ENCODE data around the gene CBX8.

Gene CBX8

DNA sequence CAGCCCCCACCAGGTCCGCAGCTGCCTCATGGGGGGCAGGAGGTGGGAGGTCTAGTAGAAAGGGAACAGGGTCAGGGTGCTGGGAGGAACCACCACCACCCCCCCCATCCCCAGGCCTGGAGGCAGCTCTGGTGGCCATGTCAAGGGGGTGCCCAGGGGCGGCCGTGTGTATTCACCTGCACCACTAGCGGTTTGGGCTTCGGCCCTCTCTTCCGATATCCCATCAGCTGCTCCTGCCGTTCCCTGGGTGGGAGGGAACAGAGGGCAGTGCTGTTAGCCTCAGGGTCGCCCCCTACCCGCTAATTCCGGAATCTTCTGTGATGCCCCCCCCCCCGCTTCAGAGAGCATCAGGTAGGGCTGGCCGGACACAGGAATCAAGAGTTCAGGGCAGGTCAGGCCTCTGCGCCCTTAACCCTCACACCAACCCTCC is 38.6 kb upstream of the CBX8 start:
- DNase-seq (ENCODE audit: low read depth in 2 of 2): no peak

DNA sequence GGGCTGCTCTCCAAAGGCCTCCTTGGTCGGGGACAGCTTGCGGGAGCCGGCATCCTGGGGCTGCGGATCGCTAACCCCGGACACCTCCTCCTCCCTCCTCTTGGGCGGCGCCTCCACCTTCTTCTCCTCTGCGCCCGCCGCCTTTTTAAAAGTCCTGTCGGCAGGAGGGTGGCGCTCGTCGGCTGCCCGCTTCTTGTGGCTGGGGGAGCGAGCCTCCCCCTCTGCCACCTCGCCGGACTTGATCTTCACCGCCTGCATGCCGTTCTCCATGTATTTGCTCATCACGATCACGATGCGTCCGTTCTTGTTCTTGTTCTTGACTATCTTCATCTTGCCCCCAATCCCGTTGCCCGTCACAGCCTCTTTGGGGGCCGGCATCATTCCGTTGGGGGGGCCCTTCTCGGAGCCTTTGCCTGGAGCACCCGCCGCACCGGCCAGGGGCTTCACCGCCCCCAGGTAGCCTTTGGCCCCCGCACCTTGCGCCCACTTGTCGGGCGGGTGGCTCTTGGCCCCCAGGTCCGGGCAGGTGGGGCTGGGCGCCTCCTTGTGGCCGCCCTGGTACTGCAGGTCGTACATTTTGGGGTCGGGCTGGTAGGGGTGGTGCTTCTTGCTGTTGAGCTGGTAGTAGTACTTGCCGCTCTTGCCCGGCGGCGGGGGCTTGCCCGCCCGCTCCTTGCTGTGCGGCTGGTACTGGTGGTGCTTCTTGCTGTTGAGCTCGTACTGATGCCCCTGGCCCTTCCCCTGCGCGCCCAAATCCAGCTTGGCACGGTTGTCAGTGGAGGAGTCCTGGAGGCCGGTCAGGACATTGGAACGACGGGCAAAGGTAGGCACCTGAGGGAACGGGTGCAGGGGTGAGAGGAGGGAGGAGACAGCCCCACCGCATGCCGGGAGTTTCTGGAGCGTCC is 37.9 kb upstream of the CBX8 start:
- no peak for DNase-seq (ENCODE audit: low read depth in 2 of 2)

DNA sequence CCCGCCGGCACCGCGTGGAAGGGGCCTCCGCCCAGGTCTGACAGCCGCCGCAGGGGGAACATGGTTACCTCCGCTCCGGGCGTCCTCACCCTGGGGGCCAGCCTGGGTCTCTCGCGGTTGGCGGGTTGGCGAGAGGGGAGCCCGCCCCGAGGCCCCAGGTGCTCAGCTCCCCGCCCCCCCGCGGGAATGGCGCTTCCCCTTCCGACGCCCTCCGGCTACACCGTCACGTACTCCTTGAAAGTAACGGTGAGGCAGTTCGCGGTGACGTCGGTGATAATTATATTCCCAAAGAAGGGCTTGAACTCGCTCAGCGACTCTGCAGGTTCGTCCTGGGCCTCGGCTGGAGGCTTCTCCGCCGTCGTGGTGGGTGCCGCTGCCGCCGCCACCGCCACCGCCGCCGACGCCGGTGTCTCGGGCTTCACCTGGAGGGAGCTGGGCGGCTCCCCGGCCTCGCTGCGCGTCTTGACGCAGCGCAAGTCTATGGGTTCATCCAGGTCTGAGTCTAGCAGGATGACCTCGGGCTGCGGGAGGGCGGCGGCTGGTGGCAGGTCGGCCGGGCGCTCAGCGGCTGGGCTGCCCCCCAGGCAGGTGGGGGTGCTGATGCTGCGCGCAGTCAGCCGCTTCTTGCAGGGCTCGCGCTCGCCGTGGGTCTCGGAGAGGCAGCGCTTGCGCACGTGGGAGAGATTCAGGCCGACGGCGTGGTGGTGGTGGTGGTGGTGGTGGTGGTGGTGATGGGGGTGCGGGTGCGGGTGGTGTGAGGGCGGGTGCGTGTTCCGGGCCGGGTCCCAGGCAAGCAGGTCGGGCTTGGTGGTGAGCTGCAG is 37.1 kb upstream of the CBX8 start:
- DNase-seq (ENCODE audit: low read depth in 2 of 2): no peak

DNA sequence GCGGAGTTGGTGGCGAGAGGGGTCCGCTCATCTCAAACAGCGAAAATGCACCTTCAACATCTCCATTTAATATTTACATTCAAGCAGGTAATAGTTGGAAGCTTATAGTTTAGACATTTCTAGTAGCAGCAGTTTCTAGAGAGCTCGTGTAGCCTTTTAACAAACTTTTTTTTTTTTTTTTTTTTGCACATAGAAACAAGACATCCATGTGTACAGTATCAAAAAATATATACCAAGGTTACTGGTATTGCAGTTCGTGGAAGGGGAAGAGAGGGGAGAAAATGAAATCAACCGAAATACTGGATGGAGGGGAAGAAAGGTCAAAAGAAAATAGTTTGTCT is 36.2 kb upstream of the CBX8 start:
- DNase-seq (ENCODE audit: low read depth in 2 of 2): no peak

DNA sequence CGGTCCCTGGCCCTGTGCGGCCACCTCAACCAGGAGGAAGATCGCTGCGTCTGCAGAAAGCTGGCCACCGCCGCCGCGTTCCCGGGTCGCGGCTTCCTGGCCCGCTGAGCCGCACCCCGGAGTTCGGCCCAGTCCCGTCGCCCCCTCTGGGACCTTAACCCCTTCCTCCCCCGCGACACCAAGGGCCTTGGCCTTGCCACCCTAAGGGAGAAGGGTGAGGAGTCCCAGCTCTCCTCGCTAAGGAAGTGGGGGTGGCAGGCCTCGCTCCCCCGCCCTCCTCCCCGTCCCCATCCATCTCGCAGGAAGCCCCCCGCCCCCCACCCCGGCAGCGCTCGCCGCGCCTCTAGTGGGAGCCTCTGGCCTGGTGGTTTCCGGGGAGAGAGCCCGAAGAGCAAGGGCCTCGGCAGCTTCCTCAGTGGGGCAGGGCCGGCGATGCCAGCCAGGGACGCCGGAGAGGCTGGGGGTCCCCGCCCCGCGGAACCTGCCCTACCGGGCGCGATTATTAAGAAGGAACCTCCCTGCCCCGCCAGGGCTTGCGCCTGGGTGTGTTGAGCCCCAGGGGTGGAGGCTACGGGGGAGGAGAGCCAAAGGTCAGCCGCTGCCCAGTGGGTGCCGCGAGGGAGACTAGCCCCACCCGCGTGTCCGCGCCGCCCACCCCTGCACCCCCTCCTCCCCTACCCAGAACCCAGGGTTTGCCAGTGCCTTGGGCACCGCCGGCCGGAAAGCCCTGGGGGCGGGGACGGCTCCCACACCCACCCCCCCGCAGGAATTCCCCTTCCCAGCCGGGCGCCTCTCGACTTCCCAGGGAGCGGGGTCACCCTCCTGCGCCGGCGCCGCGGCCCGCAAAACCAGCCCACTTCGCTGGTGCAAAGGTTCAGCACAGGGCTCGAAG is 35.6 kb upstream of the CBX8 start:
- no peak for DNase-seq (ENCODE audit: low read depth in 2 of 2)

DNA sequence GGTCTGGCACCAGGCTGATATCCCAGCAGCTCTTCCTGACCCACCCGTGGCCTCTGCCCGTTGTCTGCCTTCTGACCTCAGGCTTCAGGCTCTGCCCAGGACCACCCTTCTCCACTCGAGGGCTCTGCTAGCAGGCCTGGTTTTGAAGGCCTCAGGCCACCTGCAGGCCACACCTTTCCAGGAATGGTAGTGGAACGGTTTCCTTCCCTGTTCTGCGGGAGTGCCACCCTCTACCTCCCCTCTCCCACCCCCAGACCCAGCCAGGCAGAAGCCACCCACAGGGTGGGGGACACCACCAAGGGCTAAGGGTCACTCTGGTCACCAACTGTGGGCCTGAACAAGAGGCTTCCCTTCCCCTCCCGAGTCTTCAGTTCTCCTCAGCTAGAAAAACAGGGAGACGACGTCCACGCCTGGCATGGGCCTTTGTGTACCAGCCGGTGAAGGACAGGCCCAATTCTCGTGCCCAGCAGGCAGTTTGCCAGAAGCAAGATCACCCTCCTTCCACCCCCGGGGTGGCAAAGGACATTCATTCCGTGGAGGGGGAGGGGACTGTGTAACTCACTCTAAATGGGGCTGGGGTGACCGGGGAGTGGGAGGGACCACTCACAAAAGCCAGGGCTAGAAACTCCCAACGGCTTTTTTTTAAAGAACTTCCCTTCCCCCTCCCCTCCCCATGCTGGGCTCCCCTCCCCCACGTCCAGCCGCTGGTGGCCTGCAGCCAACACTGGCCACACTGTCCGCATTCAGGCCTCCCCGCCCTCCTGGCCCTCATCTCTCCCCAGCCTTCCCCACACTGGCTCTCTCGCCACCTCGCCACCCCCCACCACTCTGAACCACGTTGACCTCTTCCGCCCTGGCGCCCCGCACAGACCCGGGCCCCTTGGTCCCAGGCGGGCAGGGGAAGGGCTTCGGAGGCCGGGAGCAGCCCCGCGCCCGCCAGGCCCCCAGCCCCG is 34.7 kb upstream of the CBX8 start:
- no peak for DNase-seq (ENCODE audit: low read depth in 2 of 2)

DNA sequence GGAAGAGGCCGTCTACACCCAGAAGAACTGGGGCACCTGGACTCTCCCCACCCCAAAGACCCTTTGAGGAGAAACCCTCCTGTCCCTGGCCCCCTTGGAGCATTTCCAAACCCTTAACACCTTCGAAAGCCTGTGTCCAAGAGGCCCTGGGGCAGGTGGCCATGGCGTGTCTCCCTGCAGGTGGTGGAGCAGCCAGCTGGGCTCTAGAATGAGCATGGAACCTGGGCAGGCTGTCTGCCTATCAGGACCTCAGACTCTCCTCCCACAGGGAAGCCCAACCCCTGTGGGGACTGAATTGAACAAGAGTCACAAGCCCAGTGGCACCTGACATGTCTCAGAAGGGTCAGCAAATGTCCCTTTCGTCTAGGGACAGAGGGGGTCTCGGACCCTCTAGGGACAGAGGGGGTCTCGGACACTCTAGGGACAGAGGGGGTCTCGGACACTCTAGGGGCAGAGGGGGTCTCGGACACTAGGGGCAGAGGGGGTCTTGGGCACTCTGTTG is 33.9 kb upstream of the CBX8 start:
- DNase-seq (ENCODE audit: low read depth in 2 of 2): no peak

DNA sequence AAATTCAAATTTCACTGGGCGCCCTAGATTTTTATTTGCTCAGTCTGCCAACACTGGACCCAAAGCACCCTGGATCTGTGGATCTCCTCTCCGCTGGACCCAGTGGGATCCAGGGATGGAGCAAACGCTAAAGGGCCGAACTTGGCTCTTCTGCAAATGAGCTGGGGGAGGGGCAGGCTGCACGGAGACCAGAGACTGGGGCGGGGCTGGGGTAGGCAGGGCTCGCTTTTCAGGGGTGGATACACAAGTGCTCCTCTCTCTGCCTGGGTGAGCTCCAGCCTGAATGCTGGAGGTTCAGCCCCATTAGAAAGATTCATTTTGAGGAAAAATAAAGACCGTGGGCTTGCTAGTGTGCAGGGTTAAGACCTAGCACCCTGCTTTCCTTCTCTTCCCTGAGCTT is 33.4 kb upstream of the CBX8 start:
- DNase-seq (ENCODE audit: low read depth in 2 of 2): no peak

DNA sequence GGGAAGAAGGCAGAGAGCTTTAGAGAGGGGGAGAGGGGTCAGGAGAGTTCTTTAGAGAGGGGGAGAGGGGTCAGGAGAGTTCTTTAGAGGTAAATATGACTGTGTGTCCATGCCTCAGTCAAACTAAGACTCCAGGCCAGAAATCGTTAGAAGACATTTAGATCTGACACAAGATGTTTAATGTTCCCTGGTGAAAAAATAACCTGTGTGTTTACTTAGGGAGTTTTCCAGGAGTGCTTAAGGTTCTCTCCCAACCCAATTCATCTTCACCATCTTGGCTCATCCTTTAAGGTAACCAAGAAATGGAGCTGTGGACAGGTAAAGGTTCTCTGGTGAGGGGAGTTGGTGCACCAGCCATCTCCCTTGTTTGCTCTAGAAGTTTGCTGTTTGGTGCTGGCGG is 32.6 kb upstream of the CBX8 start:
- DNase-seq (ENCODE audit: low read depth in 2 of 2): no peak

DNA sequence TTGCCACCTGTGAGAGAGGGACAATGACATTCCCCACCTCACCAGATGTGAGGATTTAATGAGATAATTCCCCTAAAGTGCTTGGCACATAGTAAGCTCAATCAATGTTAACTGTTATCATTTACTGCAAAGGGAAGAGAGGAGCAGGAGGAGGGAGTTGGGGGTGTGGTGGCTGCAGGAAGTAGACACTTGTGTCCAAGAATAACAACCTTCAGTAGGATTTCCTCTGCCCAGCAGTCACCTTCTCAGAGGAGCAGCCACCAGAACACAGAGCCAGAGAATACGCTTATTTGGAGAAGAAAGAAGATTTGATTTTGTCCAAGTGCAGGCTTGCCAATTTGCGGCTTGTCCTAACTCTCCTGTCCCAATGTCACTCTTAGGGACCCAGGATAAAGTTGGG is 32.1 kb upstream of the CBX8 start:
- no peak for DNase-seq (ENCODE audit: low read depth in 2 of 2)

DNA sequence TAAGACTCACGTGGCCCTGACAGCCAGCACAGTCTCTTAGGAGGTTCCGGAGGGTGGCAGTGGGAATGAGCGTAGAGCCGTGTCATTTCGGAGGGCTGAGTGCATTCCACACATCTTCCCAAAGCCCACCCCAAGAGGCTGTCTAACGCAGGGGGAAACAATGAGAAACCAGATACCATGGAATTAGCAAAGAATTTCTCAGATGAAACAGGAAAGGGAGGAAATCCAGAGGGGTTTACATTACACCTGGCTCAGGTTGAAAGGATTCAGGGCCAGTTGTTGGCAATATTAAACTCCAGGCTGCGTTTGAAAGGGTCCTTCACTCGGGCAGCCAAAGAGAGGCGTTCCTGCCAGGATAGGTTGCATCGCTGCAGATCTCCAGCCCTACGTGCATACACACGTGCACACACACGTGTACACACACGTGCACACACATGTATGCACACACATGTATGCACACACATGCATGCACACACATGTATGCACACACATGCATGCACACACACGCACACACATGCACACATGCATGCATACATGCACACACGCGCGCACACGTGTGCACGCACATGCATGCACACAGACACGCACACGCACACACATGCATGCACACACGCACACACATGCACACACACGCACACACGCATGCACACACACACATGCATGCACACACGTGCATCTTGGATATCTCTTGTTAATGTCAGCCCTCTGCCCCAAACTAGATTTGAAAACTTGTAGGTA is 30.1 kb upstream of the CBX8 start:
- DNase-seq (ENCODE audit: low read depth in 2 of 2): no peak

DNA sequence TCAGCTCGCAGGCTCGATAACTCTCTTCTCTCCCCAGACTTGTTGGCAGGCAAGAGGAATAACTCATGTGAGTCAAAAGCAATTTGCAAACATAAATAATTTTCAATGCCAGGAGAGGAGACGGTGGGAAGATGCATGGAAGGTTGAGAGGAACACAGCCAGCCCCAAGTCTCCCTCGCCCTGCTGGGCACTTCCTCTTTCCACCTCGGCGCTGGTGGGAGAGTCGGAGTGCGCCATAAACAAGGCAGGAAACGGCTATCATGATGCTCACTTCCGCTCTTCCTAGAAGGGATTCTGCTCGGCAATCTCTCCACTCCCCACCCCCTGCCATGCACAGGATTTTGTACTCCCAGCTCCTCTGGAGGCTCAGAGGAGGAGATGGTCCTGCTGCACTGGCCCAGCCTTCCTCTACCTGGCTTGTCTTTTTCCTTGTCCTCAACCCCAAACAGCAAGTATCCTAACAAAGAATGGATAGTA is 29.4 kb upstream of the CBX8 start:
- no peak for DNase-seq (ENCODE audit: low read depth in 2 of 2)

DNA sequence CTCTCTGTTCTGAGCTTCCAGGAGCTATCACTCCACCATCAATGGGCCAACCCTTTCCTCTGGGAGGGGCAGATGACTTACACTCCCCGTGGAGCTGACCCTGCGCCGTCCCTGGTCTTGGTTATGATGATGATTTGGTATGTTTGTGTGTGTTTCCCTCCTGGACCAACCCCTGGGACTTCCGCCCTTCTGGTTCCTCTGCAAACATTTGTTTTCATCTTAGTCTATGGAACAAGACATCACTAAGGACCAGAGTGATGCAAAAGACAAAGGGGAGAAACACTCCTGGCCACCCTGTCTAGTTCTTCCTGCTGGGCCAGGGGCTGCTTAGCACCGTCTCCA is 28.7 kb upstream of the CBX8 start:
- DNase-seq (ENCODE audit: low read depth in 2 of 2): no peak

DNA sequence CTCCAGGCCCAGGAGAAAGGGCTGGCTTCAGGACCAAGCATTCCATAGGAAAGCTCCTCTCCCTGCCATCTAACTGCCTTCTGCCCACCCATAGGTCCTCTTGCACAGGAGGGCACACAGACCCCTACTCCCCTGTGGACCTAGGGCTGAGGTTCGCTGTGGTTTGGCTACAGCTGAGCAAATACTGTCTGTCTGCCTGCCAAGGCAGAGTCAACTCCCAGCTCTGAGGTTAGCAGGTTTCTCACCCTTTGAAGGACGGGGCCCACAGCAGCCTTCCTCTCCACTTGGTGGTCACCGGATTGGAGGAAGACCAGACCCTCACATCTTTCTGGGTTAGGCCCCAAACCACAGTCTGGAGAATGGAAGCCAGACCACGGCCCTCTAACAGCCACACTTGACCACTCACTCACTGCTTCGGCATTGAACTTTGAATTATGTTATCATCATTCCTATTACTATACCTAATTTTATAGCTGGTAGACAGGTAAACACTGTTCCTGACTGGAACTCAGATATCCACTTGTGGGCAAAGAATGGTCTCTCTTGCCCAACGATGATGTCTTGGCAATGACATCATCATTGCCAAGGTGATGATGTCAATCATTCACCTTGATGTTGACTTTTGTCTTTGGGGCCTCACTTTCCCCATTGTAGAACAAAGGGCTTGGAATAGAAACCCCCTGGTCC is 28.2 kb upstream of the CBX8 start:
- no peak for DNase-seq (ENCODE audit: low read depth in 2 of 2)

DNA sequence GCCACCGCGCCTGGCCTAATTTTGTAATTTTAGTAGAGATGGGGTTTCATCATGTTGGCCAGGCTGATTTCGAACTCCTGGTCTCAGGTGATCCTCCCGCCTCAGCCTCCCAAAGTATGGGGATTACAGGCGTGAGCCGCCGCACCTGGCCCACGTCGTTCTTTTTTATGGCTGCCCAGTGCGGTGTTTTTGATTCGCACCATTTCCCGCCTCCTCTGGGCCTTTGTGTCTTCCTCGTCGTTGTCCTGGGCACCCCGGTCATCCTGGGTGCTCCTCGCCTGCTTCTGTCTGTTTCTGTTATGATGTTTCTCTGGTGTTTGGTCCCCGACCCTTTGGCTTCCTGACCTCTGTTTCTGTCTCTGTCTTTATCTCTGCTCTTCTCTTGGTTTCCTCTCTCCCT is 27.4 kb upstream of the CBX8 start:
- no peak for DNase-seq (ENCODE audit: low read depth in 2 of 2)

DNA sequence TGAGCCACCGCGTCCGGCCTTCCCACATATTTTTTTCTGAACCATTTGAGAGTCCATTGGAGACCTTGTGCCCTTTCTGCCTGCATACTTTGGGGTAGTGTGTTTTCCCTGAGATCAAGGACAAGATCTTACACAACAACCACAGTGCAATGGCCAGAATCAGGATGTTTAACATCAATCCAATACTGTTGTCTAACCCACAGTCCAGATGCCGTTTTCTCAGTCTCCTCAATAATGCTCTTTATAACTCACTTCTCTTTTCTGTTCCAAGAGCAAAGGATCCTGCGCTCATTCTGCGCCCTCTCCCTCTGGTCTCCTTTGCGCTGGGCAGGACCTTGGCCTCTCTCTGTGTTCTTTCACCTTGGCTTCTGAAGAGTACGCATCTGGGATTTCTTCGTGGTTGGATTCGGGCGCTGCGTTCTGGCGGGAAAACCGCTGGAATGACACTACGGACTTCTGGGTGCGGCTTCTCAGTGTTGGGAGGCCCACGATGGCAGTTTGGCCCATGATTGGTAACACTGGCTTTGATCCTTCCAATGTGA is 25.8 kb upstream of the CBX8 start:
- DNase-seq (ENCODE audit: low read depth in 2 of 2): no peak

DNA sequence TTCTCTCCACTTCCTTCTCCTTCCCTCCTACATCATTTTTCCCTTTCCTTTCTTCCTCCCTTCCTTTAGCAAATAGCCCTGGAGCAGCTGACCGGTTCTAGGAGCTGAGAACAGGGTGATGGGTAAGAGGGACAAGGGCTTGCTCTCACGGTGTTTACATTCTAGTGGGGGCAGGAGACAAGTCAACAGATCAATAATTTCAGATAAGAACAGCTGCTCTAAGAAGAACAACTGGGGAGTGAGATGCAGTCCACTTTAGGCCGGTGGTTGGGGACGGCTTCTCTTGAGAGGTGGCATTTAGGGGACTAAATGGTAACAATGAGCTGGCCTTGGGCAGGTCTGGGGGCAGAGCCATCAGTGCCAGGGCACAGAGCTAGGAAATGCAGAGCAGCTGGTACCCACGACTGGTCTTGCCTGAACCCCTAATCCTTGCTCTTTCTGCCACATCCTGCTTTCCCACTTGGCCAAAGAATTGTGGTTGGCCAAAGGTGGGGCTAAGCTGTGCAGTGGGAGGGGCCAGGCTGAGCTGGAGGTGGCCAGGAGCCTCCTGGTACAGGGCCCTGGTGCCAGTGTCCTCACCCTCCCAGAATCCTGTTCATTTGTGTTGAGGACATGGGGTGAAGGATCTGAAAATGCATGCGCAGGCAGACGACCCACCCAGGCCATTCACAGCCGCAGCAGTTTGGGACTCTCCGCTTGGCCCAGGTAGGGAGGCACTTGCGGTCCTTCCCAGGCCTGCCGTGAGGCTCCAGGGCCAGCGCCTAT is 24.6 kb upstream of the CBX8 start:
- no peak for DNase-seq (ENCODE audit: low read depth in 2 of 2)

DNA sequence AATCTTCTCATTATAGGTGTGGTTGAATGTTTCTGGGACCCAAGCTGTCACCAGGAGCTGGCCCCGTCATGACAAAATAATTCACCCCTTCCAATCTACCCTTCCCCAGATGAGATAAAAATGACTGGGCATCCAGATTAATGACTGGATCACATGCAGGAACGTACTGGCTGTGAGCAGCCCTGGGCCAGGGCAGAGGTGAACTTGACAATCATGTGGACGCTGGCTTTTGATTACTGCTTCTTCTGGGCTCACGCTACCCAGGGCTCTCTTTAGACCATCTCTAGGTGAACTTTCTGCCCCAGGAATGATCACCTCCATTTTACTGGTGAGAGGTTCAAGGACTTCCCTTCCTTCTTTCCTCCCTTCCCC is 24.1 kb upstream of the CBX8 start:
- DNase-seq (ENCODE audit: low read depth in 2 of 2): no peak
